CD14-positive monocyte (primary cell): ENCODE measurements around the gene BACH2. TPM values are rescaled to one million over a fixed set of nuclear protein-coding genes. Genes with fewer than 3 reads are reported as not detected.

Experiments
- DNase-seq, 3 donors: peaks; one replicate each; pipeline ENCODE4 v3.0.0-alpha.2; 2011 to 2022
- H2AFZ ChIP-seq: 2 replicates; pipeline ENCODE4 v1.6.0; 2012; ENCODE audit warnings: mild to moderate bottlenecking, low read depth, low read length, inconsistent platforms; ENCODE audit not compliant: insufficient read depth, poor library complexity, severe bottlenecking
- H3K27ac ChIP-seq, 2 donors: 1 replicate in 1 of 2; 2 replicates in 1 of 2; pipeline ENCODE4 v1.5.1; 2012 to 2013; ENCODE audit warnings: low read length in 2 of 2, control low read depth in 1 of 2, inconsistent platforms in 1 of 2, low read depth in 1 of 2, mild to moderate bottlenecking in 1 of 2
- H3K27me3 ChIP-seq, 2 donors: one replicate each; pipeline versions ENCODE4 v1.6.0 to v1.6.1; 2011 to 2013; ENCODE audit warnings: low read length in 2 of 2; ENCODE audit not compliant: control insufficient read depth in 2 of 2, insufficient read depth in 2 of 2
- H3K36me3 ChIP-seq, 2 donors: replicated peaks in 1 of 2; 1 replicate in 1 of 2; 2 replicates in 1 of 2; pipeline versions ENCODE4 v1.5.1 to v1.6.1; 2012 to 2013; ENCODE audit warnings: low read length in 2 of 2, control low read depth in 1 of 2, inconsistent platforms in 1 of 2, mild to moderate bottlenecking in 1 of 2; ENCODE audit not compliant: insufficient read depth in 2 of 2, control insufficient read depth in 1 of 2
- H3K4me1 ChIP-seq, 2 donors: 1 replicate in 1 of 2; 2 replicates in 1 of 2; pipeline versions ENCODE4 v1.5.1 to v1.6.1; 2012 to 2013; ENCODE audit warnings: low read length in 2 of 2, control low read depth in 1 of 2, inconsistent platforms in 1 of 2, mild to moderate bottlenecking in 1 of 2, moderate library complexity in 1 of 2; ENCODE audit not compliant: insufficient read depth in 2 of 2, control insufficient read depth in 1 of 2
- H3K4me2 ChIP-seq: replicated peaks from 2 replicates; pipeline ENCODE3; 2012; ENCODE audit warnings: low read length, moderate library complexity, mild to moderate bottlenecking; ENCODE audit not compliant: poor library complexity, severe bottlenecking; ENCODE audit errors: extremely low read depth
- H3K4me3 ChIP-seq, 3 experiments: fragments of 200-600 bp in 1 of 3; sonication (generic) in 1 of 3; replicated peaks in 1 of 3; 1 replicate in 2 of 3; 2 replicates in 1 of 3; pipeline ENCODE4 v1.5.1; 2011 to 2013; ENCODE audit warnings: low read length in 3 of 3, mild to moderate bottlenecking in 3 of 3, control low read depth in 2 of 3, low read depth in 2 of 3, inconsistent platforms in 1 of 3, moderate library complexity in 1 of 3
- H3K79me2 ChIP-seq: 2 replicates; pipeline ENCODE4 v1.6.0; 2012; ENCODE audit warnings: mild to moderate bottlenecking, control low read depth, inconsistent platforms, low read length, moderate library complexity; ENCODE audit not compliant: insufficient read depth
- H3K9ac ChIP-seq: 2 replicates; pipeline ENCODE4 v1.6.0; 2017; ENCODE audit warnings: low read length, mild to moderate bottlenecking; ENCODE audit not compliant: insufficient read depth, poor library complexity, severe bottlenecking
- H3K9me3 ChIP-seq, 2 donors: replicated peaks in 1 of 2; 1 replicate in 1 of 2; 2 replicates in 1 of 2; pipeline versions ENCODE4 v1.5.1 to v1.6.1; 2012 to 2013; ENCODE audit warnings: low read length in 2 of 2, control low read depth in 1 of 2; ENCODE audit not compliant: control insufficient read depth in 1 of 2, insufficient read depth in 1 of 2
- H4K20me1 ChIP-seq: 2 replicates; pipeline ENCODE4 v1.6.0; 2012; ENCODE audit warnings: mild to moderate bottlenecking, low read length, control low read depth, moderate library complexity; ENCODE audit not compliant: insufficient read depth
- H3K27ac Mint-ChIP-seq, 7 donors: one replicate each; pipeline ENCODE4 v1.8.0; 2020; ENCODE audit warnings: mild to moderate bottlenecking in 7 of 7, mixed read lengths in 7 of 7, moderate library complexity in 6 of 7, inconsistent platforms in 2 of 7
- H3K27me3 Mint-ChIP-seq, 3 donors: one replicate each; pipeline ENCODE4 v1.8.0; 2021 to 2022; ENCODE audit warnings: low read depth in 3 of 3, mild to moderate bottlenecking in 3 of 3, mixed read lengths in 3 of 3, moderate library complexity in 3 of 3, inconsistent platforms in 1 of 3
- H3K36me3 Mint-ChIP-seq, 2 donors: one replicate each; pipeline ENCODE4 v1.8.0; 2020; ENCODE audit warnings: mixed read lengths in 2 of 2, inconsistent platforms in 1 of 2, mild to moderate bottlenecking in 1 of 2
- H3K4me1 Mint-ChIP-seq: one replicate; pipeline ENCODE4 v1.8.0; 2020; ENCODE audit warnings: mild to moderate bottlenecking, mixed read lengths
- H3K4me3 Mint-ChIP-seq, 2 donors: one replicate each; pipeline ENCODE4 v1.8.0; 2020; ENCODE audit warnings: mild to moderate bottlenecking in 2 of 2, mixed read lengths in 2 of 2, moderate library complexity in 1 of 2
- H3K9me3 Mint-ChIP-seq, 7 donors: one replicate each; pipeline ENCODE4 v1.8.0; 2020 to 2022; ENCODE audit warnings: mixed read lengths in 7 of 7, mild to moderate bottlenecking in 6 of 7, moderate library complexity in 6 of 7, inconsistent platforms in 2 of 7
- CTCF ChIP-seq: fragments of 200-600 bp; IDR thresholded peaks from one replicate; pipeline ENCODE4 v1.8.0; 2022; ENCODE audit warnings: antibody characterized with exemption, mild to moderate bottlenecking
- WGBS: methylation state at CpG from one replicate; pipeline ENCODE4 v1.1.5; 2013; ENCODE audit warnings: missing lambda C conversion rate; ENCODE audit not compliant: insufficient coverage; 5-methylcytosine and 5-hydroxymethylcytosine counted together
- intact Hi-C, 2 donors: fragments of 100-400 bp; cut with micrococcal nuclease; formaldehyde crosslinking; loops; one replicate each; pipeline versions ENCODE4 v1.15.0 to v1.15.1; 2023
- polyA plus RNA-seq, 3 donors: library from polyadenylated mRNA; depleted of rRNA in 1 of 3; unstranded in 2 of 3; stranded (reverse) in 1 of 3; fragments of 300-500 nt in 2 of 3; fragments of >200 nt in 1 of 3; fragmentation: Illumina TruSeq in 2 of 3; gene quantifications; 1 replicate in 2 of 3; 2 replicates in 1 of 3; pipeline ENCODE4 v1.2.3, GENCODE V29; 2012 to 2021

Gene BACH2
- polyA plus RNA-seq, 3 donors, result 0.04 to 0.09 (median 0.05) TPM

DNA sequence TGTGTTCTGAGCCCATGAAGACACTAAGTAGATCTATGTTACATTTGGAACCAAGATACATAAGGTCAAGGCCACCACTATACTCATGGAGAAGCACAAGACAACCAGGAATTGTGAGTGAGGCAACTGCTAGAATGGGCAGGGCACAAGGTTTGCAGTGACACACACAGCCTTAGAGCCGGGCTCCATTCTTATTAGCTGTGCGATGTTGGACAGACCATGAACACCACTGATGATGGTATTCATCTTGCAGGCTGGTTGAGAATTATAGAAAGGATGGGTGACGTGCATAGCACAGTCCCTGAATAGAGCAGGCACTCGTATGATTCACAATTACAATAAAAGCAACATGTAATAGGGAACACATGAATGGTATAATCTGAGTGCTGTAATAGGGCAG lies 229.9 kb downstream of the BACH2 start:
- Mint-ChIP-seq H3K4me3 (no peak overlapping the region), H3K4me1 (peaks cover 6% of the 10 kb centered on the region), H3K27ac (no peak overlapping the region), H3K27me3 (peaks cover 0 to 1% (median 1%) of the 10 kb centered on the region in 3 donors), H3K36me3 (no peaks in the 10 kb centered on the region), H3K9me3 (peaks cover 0 to 4% (median 0%) of the 10 kb centered on the region in 7 donors)
- H3K27ac ChIP-seq, result no peak overlapping the region
- no peaks in the 10 kb centered on the region for H4K20me1 ChIP-seq
- H3K4me1 ChIP-seq, result no peaks in the 10 kb centered on the region
- no peaks in the 10 kb centered on the region for H3K9me3 ChIP-seq
- H2AFZ ChIP-seq, result no peak overlapping the region
- H3K36me3 ChIP-seq, result no peaks in the 10 kb centered on the region
- DNase-seq, result no peak
- no peaks in the 10 kb centered on the region for H3K27me3 ChIP-seq
- intact Hi-C loops, result no loop called here
- no peak overlapping the region for H3K4me2 ChIP-seq
- H3K4me3 ChIP-seq, result no peak overlapping the region
- no peak overlapping the region for H3K9ac ChIP-seq
- no CpG with 5 or more reads among the region's 4 CpGs for WGBS
- no peaks in the 10 kb centered on the region for H3K79me2 ChIP-seq
- no peak for TF ChIP-seq CTCF

DNA sequence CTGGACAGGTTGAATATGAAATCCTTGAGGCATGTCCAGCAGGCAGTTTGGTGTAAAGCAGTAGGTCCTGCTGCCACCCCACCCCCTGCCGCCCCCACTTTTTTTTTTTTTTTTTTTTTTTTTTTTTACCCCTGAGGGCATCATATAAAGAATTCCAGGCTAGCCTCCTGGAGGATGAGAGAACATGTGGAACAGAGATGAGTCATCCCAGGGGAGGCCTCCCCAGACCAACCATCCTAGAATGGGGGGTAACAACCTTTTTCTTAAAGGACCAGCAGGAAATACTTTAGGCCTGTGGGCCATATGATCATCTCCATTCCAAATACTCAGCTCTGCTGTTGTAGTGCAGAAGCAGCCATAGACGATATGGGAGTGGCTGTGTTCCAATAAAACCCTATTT lies 231.5 kb downstream of the BACH2 start:
- no peaks in the 10 kb centered on the region for H3K36me3 Mint-ChIP-seq
- no peak overlapping the region for H3K9ac ChIP-seq
- no peaks in the 10 kb centered on the region for H3K4me1 Mint-ChIP-seq
- H3K79me2 ChIP-seq, result no peaks in the 10 kb centered on the region
- DNase-seq, result no peak
- no peak overlapping the region for H3K27ac ChIP-seq
- 100% methylated on average over 1 of the region's 2 CpGs for WGBS
- H3K4me3 Mint-ChIP-seq, result no peak overlapping the region
- no peak overlapping the region for H2AFZ ChIP-seq
- TF ChIP-seq CTCF, result no peak
- no peak overlapping the region for H3K27ac Mint-ChIP-seq
- H3K9me3 ChIP-seq, result no peaks in the 10 kb centered on the region
- no peak overlapping the region for H3K4me3 ChIP-seq
- H4K20me1 ChIP-seq, result no peaks in the 10 kb centered on the region
- H3K4me1 ChIP-seq, result no peaks in the 10 kb centered on the region
- peaks cover 0 to 4% (median 0%) of the 10 kb centered on the region in 7 donors for H3K9me3 Mint-ChIP-seq
- H3K27me3 Mint-ChIP-seq, result peaks cover 0 to 1% (median 1%) of the 10 kb centered on the region in 3 donors
- no peaks in the 10 kb centered on the region for H3K27me3 ChIP-seq
- intact Hi-C loops, result no loop called here
- no peaks in the 10 kb centered on the region for H3K36me3 ChIP-seq
- no peak overlapping the region for H3K4me2 ChIP-seq
